GM11168 (cell line): ENCODE measurements around the gene CDKN1B.

Experiments
- in situ Hi-C: fragments of 300-500 bp; cut with MboI; formaldehyde crosslinking; loops from one replicate; pipeline ENCODE4 v1.12.0; 2022; ENCODE audit warnings: low sequenced_read_pairs; ENCODE audit not compliant: unreplicated experiment

Gene CDKN1B

GRCh38 chr12:12716793-12717585 lies at the start of gene CDKN1B:
TSS of gene CDKN1B (plus strand) at chr12:12717368. CDS start at chr12:12717840, 472 bp downstream.
- in situ Hi-C loops, result no loop called here

GRCh38 chr12:12668005-12668404 lies 49.2 kb upstream of the CDKN1B start:
- in situ Hi-C loops, result no loop called here

GRCh38 chr12:12669020-12669419 lies 48.1 kb upstream of the CDKN1B start:
- in situ Hi-C loops, result no loop called here

GRCh38 chr12:12671850-12672660 lies 45.1 kb upstream of the CDKN1B start:
- in situ Hi-C loops, result no loop called here

GRCh38 chr12:12673296-12673695 lies 43.9 kb upstream of the CDKN1B start:
- in situ Hi-C loops, result no loop called here

- in situ Hi-C loops, result no loop called here
Measured at GRCh38 chr12:12676605-12677004, 40.6 kb upstream of the CDKN1B start.

- in situ Hi-C loops, result no loop called here
Measured at GRCh38 chr12:12681061-12681765, 36.0 kb upstream of the CDKN1B start.

GRCh38 chr12:12682284-12682683 lies 34.9 kb upstream of the CDKN1B start:
- in situ Hi-C loops, result no loop called here

GRCh38 chr12:12683136-12683697 lies 34.0 kb upstream of the CDKN1B start:
- in situ Hi-C loops, result no loop called here

- in situ Hi-C loops, result no loop called here
Measured at GRCh38 chr12:12683725-12684124, 33.4 kb upstream of the CDKN1B start.

- in situ Hi-C loops, result no loop called here
Measured at GRCh38 chr12:12684375-12685106, 32.6 kb upstream of the CDKN1B start.

- in situ Hi-C loops, result no loop called here
Measured at GRCh38 chr12:12685305-12685704, 31.9 kb upstream of the CDKN1B start.

GRCh38 chr12:12686472-12686871 lies 30.7 kb upstream of the CDKN1B start:
- in situ Hi-C loops, result no loop called here

GRCh38 chr12:12686925-12687324 lies 30.2 kb upstream of the CDKN1B start:
- in situ Hi-C loops, result no loop called here

GRCh38 chr12:12689647-12690300 lies 27.4 kb upstream of the CDKN1B start:
- in situ Hi-C loops, result no loop called here

GRCh38 chr12:12691549-12691948 lies 25.6 kb upstream of the CDKN1B start:
- in situ Hi-C loops, result no loop called here

GRCh38 chr12:12693111-12693671 lies 24.0 kb upstream of the CDKN1B start:
- in situ Hi-C loops, result no loop called here

GRCh38 chr12:12696562-12697383 lies 20.4 kb upstream of the CDKN1B start:
- in situ Hi-C loops, result no loop called here
